HG03439 (cell line): ENCODE measurements around the gene SF3B3.

Source experiments
- ATAC-seq: cut with Tn5 transposase; IDR thresholded peaks from one replicate; pipeline ENCODE4 v1.9.1; 2021; ENCODE audit warnings: mild to moderate bottlenecking, moderate library complexity; ENCODE audit not compliant: unreplicated experiment

The SF3B3 gene

DNA sequence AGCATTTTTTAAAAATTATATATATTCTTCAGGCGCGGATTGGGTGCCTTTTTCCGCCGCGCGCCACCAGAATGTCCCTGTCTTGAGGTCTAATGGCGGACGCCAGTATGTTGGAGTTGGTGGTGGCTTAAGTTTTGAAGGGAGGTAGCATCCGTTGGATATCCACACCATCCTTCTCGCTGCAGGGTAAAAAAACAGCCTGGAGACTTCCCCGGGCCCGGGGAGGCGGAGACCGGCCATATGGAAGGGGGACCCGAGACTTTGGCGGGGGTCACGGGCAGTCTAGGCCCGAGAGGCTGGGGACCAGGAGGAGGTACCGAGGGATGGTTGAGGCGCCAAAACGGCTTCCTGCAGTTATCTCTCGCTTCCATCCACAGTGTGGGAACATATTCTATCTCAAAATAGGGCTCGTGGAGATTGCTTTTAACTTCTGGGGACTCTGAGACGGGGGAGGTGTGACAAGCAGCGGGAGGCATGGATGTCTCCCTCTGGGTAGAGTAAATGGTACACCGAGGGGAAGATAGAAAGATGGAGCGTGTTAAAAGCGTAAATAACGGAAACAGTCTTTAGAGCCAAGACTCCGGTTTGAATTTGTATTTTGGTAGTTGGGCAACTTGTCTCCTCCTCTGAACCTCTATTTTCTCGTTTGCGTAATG lies at the start of gene SF3B3:
Gene SF3B3 (plus strand): TSS at position 74 of the 656 bp plus-strand sequence. CDS start 2,841 bp downstream, outside the sequence.
- ATAC-seq: peak; percentile 47

DNA sequence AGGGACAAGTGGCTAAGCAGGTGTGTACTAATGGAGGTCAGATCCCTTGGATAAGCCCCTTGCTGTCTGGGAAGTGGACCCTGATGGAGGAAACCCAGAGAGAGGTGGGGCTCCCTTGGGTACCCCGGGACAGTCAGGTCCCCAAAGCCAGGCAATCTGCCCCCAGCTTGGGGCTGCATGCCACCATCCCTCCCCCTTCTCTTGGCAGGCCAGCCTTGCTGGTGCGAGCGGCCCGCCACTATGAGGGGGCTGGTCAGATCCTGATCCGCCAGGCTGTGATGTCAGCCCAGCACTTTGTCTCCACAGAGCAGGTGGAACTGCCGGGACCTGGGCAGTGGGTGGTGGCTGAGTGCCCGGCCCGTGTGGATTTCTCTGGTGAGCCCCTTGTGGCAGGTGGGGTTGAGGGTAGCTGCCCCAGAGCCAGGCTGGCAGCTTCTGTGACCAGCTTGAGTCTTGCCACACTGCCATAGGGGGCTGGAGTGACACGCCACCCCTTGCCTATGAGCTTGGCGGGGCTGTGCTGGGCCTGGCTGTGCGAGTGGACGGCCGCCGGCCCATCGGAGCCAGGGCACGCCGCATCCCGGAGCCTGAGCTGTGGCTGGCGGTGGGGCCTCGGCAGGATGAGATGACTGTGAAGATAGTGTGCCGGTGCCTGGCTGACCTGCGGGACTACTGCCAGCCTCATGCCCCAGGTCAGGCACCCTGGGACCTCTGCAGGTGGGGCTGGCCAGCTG lies 49.1 kb upstream of the SF3B3 start:
- ATAC-seq: no peak

DNA sequence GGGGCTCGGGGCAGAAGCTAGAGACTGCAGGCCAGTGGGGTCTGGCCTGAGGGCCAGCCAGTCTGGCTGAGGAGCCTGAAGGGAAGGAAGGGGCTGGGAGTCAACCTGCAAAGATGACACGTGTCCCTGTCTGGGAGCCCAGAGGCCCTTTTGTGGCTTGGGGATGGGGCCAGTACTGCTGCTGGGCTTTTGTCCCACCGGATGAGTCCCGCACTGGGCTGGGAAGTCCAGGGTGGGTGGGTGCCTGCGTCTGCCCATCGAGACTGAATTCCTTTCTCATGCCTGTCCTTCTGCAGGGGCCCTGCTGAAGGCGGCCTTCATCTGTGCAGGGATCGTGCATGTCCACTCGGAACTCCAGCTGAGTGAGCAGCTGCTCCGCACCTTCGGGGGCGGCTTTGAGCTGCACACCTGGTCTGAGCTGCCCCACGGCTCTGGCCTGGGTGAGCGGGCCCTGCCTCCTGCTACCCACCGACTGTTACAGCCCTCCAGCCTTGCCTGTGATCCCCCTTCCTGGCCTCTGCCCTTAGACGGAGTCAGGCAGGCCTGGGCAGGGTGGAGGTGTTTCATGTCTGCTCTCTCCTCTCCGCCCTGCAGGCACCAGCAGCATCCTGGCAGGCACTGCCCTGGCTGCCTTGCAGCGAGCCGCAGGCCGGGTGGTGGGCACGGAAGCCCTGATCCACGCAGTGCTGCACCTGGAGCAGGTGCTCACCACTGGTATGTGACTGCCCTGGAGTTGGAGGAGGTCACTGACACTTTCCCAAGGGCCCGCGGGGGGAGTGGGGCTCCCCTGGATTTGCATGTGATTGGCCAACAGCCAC lies 48.4 kb upstream of the SF3B3 start:
- ATAC-seq: no peak

DNA sequence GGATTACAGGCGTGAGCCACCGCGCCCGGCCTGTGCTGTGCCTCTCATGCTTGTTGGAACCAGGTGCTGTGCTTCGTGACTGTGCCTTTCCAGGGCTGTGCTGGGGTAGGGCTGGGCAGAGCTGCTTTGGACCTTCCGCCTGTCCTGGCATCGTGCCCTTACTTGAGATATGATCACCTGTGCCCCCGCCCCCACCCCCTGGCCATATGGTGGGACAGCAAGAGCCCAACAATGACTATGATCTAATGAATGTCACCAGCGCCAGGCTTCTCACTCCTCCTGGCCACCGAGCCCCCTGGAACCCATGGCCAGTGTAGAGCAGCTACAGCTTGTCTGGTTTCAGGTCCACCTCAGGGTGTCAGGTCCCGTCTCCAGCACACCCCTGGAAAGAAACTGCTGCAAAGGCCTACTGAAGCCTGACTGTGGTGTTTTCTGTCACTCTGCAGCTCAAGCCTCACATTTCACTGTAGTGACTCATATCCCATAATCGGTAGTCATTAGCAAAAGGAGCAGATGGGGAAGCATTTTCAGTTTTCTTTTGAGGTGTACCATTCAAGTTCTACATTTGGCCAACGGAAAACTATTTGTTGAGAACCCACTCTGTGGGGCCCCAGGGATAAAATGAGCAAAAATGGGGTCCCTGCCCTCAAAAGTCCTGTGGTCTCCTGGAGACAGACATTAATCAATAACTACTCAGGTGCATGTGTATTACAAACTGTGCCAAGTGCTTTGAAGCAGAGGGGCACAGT lies 47.2 kb upstream of the SF3B3 start:
- ATAC-seq: peak; percentile 72

DNA sequence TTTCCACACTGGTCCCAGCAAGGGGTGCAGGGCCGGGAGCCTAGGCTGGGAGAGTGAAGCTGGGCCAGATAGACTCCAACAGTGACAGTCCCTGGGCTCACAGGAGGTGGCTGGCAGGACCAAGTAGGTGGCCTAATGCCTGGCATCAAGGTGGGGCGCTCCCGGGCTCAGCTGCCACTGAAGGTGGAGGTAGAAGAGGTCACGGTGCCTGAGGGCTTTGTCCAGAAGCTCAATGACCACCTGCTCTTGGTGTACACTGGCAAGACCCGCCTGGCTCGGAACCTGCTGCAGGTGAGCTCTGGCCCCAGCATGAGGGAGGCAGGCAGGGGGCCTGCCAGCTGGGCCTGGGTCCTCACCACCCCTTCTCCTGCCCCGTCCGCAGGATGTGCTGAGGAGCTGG lies 45.4 kb upstream of the SF3B3 start:
- ATAC-seq: no peak

DNA sequence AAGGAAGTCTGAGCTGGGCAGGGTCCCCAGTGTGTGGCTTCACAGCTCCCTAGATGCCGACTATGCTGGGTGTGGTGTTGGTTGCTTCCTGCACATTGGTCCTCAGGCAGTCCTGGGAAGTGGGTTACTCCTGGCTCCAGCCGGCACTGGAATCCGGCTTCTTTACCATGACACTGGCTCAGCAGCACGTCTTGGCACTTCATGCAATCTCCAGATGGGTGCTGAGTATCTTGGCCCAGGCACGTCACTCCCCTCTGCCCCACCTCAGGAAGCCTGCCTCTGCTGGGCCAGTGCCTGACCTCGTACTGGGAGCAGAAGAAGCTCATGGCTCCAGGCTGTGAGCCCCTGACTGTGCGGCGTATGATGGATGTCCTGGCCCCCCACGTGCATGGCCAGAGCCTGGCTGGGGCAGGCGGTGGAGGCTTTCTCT lies 44.7 kb upstream of the SF3B3 start:
- ATAC-seq: no peak

DNA sequence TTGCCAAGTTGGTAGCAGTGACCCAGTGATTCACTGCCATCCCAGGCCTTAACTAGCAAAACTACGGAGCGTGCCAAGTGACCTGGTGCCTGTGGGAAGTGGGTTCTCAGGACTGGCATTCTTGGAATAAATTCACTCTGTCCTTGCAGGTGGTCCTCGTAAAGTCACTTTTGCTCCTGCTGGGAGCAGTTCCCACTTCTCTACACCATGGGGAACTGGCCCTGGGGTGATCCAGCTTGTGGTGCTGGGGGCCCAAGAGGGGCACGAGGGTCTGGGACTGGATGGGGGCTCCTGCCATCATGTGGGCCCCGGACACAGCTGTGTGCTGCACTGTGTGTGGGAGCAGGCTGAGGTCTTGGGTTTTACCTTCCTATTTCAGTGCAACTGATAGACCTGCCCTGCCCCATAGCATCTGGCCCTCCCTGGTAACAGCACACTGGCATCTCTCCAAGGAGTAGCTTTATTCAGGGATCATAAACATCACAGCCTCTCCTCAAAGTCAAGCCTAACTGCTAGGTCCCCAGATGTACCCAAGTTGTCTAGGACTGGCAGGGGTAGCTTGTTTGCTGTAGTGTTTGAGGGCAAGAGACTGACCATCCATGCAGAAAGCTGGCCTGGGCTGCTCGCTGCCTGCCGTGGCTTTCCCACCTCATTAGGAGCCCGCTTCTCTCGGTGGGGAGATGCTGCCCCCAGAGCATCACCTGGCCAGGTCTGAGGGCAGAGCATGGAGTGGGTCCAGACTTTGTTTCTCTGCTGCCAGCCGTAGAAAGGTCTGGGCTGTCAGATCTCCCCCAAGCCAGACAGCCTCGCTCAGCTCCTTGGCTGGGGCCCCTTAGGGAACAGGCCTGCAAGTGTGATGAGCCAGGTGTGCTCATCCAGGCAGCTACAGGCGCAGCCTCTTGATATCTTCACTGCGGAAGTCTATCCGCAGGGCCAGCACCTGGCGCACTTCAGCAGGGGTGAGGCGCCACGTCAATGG lies 43.2 kb upstream of the SF3B3 start:
- ATAC-seq: no peak

DNA sequence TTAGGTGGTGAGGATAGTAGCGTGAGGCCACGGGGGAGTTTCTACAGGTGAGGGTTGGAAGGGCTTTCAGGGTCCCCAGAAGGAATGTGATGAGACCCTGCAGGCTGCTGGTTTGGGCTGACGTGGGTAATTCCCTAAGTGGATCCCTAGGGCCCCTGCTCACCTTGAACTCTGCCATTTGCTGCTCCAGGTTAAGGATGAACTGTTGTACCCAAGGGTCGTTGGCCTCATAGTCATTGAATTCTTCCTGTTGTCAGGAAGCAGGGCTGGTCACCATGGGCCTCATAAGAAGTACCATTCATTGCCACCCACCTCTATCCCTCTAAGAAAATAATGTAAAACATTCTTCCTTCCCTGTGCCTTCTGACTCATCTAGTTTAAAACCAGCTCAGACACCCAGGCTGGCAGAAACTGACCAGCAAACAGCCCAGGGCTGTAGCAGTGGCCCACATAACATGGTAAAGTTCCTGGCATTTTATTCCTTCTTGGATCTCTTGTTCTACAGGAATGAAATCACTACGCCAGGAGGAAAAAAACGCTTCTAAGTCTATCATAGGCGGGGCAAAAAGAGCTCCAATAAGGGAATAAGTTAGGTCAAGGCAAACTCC lies 41.6 kb upstream of the SF3B3 start:
- ATAC-seq: no peak

DNA sequence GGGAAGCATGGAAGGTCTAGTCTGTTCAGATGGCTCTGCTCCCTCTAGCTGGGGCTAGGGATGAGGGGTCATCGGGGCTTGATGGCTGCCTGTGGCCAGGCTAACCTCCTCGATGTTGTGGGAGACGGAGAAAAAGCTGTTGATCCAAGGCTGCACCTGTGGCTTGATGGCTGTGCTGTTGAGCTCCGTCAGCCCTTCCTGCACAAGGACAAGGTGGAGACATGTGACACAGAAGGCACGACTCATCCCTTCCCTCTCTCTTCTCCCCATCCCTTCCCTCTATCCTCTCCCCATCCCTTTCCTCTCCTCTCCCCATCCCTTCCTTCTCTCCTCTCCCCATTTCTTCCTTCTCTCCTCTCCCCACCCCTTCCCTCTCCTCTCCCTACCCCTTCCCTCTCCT lies 41.0 kb upstream of the SF3B3 start:
- ATAC-seq: no peak

DNA sequence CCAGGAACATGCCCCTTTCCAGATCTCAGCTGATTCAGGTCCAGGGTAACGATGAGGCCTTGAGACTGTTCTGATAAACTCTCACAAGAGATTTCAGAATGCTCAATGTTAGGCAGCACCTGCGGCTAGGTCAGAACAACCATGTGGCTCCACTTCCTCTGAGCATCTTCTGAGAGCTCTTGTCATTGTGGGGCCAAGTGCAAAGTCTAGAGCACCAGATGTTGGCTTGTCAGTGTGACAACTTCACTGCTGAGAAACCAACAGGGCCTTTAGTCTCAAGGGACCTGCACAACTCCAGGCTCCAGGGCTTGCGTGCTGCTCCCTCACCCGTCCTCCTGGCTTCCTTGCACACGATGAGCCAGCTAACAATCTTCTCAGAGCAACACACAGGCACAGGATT lies 40.2 kb upstream of the SF3B3 start:
- ATAC-seq: peak; percentile 57

DNA sequence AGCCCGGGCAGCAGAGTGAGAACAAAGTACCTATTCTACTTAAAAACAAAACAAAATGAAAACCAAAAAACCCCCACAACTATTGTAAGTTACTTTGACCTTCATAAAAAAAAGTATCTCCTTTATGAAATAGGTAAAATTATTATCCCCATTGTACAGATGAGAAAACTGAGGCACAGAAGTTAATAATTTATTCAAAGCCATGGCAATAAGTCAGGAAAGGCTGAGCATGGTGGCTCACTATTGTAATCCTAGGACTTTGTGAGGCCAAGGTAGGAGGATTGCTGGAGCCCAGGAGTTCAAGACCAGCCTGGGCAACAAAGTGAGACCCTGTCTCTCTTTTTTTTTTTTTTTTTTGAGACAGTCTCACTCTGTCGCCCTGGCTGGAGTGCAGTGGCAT lies 38.7 kb upstream of the SF3B3 start:
- ATAC-seq: no peak

DNA sequence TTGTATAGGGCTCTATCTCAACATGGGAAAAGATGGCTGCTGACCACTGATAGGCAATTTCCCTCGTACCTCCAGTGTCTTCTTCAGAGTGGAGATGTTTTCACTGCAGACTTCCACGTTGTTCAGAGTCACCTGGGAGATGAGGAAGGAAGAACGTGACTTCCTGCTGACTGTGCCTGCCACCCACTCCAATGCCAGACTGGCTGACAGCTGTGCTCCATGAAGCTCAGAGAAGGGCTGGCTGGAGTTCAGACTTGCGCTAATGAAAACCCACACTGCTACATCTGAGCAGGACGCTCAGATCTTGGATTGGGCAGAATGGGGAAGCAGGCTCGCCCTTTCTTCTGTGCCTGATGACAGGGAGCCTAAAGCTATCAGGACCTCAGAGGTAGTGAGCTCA lies 33.4 kb upstream of the SF3B3 start:
- no peak for ATAC-seq

DNA sequence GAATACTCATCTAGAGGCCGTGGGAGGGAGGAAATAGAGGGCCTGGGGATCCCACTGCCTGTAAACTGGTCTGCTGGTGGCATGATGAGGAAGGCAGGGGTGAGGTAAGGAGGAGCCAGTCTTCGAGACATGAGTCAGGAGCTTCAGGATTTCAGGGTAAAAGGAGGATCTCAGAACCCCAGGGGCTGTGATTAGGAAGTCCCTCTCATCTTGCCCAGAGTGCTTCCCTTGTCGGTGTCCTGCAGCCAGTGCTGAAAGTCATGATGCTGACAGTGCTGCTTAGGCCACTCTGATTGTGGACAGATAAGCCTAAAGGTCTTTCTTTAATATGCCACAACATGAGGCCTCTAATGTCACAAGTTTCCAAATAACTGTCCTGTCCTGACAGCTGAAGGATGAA lies 29.8 kb upstream of the SF3B3 start:
- ATAC-seq: no peak

DNA sequence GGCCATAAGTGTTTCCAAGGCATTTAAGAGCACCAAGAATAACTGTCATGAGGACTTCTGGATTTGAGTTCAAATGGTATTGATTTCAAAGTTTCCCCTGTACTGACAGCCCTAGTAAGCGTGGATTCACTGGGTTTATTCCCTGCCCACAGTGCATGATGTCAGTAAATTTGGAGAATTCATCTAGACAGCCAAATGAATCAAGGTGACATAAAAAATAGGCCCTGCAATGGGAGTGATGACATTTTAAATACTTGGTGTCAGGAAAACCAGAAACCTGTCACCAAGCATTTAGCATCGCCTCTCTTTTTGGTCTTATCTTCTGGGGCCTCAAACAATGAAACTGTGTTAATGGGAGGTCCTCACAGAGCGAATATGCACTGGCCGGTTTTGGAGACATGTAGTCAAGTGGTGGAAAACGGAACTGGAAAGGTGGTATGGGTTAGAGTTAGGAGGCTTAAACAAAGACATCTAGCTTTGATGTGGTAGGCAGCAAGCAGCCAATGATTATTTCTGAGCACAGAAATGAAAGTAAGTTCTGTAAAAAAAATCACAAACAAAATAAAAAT lies 29.3 kb upstream of the SF3B3 start:
- ATAC-seq: no peak

DNA sequence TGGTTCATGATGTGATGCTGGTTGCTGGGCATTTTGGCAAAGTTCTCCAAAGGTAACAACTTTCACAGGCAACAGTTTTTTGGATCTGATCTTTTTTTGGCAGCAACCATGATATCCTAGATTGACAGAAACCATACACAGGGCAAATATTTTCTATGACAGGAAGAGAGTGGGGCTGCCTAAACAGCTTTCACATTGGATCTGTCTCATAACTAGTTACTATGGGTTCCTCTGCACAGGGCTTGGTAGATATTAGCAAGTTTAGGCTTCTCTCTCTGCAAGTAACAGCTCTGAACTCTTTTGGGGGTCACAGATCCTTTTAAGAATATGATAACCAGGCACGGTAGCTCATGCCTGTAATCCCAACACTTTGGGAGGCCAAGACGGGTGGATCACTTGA lies 28.8 kb upstream of the SF3B3 start:
- no peak for ATAC-seq

DNA sequence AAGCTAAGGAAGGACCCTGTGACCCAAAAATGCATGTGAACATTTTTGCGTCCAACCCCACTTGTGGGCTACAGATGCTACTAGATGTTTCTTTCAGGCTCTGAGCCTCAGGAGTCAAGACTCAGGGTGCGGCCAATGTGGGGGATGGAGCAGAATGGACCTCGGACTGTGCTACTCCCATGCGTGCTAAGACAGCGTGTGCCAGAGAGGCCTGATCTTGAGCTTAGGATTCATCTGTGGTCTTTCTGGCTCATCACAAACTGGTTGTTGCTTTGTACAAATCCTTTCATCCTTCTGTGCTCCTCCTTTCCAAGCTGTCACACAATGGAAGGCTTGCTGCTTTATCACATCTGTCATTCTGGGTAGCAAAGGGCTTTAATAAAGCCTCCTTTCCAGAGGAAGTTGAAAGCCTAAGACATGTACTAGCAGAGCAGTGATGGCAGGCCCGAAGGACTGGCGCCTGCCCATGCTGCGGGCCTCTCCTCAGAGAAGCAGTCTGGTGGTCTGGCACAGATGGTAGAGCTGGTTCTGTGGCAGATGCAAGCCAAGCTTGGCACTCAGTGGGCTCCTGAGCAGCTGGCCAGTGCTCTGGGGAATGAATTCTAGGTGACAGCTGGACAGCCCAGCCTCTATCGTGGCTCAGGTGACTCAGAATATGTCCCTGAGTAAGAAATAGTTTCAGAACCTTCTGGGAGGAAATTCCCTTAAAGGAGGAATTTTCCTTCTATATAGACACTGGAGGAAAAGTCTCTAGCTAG lies 28.0 kb upstream of the SF3B3 start:
- ATAC-seq: no peak

DNA sequence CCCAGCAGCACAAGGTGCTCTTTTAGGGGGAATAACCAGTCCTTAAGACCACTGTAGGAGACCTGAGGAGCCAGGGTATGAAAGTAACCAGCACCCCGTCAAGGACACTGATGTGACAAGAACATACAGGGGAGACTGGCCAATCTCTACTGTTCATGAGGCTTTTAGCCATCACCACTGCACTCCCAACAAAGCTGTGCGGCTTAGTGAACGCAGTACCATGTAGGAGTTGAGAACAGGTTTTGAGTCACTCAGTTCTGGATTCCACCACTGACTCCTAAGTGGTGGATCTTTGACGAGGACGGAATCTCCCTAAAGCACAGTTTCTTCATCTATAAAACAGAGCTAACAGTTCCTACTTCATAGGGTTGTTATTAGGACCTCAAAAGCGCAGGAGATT lies 27.1 kb upstream of the SF3B3 start:
- ATAC-seq: no peak

DNA sequence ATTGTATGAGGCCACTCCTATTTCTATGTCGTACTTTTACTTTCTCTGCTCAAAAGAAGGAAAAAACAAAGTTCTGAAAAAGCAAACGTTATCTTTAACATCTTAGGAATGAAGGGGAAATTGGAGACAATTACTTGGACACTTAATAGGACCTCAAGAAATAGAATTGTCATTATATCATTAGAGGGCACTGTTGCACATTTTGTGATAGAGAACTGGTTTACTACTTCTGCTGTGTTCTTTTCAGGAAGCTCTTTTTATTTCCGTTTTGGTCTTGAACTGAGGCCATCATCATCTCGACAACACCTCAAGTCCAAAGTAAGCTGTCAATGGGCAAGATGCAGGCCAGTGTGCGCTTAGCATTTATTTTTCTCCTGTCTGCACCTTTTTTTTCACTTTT lies 14.9 kb upstream of the SF3B3 start:
- no peak for ATAC-seq
